ENCODE measurements around the gene EMC7.

The EMC7 gene

GRCh38 chr15:34064438-34064837 lies 37.2 kb downstream of the EMC7 start:
- Histone ChIP-seq H3K4ac (ENCODE audit: low read depth, low read length) (no peak overlapping the region), H2BK15ac (replicated peaks; ENCODE audit: low read depth) (no peak overlapping the region), H3K4me1 (ENCODE audit: control insufficient read depth, low read depth, low read length) (no peaks in the 10 kb centered on the region), H2BK120ac (ENCODE audit: low read depth, low read length) (no peak overlapping the region), H3K27me3 (ENCODE audit: insufficient read depth, low read length, poor library complexity) (no peaks in the 10 kb centered on the region), H3K9ac (ENCODE audit: low read length) (no peak overlapping the region), H3K79me1 (ENCODE audit: low read length) (no peaks in the 10 kb centered on the region), H2AK5ac (ENCODE audit: low read length) (no peak overlapping the region), H3K23ac (ENCODE audit: low read length) (no peak overlapping the region), H3K36me3 (ENCODE audit: control insufficient read depth, insufficient read depth, low read length) (no peaks in the 10 kb centered on the region), H3K56ac (ENCODE audit: low read length) (no peak overlapping the region), H4K8ac (ENCODE audit: low read depth, low read length) (no peak overlapping the region), H4K5ac (ENCODE audit: low read length) (no peak overlapping the region), H3K4me3 (ENCODE audit: low read length) (no peak overlapping the region), H3K79me2 (ENCODE audit: control insufficient read depth, insufficient read depth, low read length) (no peaks in the 10 kb centered on the region), H3K4me2 (ENCODE audit: low read length) (no peak overlapping the region), H2BK5ac (ENCODE audit: low read length) (no peak overlapping the region), H3K27ac (ENCODE audit: low read depth, low read length) (no peak overlapping the region), H3K18ac (ENCODE audit: low read length) (no peak overlapping the region)
- DNase-seq = no peak
- WGBS (ENCODE audit: extremely low coverage, insufficient coverage, low lambda C conversion rate) = no CpG with 5 or more reads among the region's 1 CpG

- Histone ChIP-seq H2BK15ac (replicated peaks; ENCODE audit: low read depth) (no peak overlapping the region), H3K23ac (ENCODE audit: low read length) (no peak overlapping the region), H2BK120ac (ENCODE audit: low read depth, low read length) (no peak overlapping the region), H3K79me2 (ENCODE audit: control insufficient read depth, insufficient read depth, low read length) (no peaks in the 10 kb centered on the region), H3K4me2 (ENCODE audit: low read length) (no peak overlapping the region), H3K36me3 (ENCODE audit: control insufficient read depth, insufficient read depth, low read length) (no peaks in the 10 kb centered on the region), H3K4me1 (ENCODE audit: control insufficient read depth, low read depth, low read length) (no peaks in the 10 kb centered on the region), H3K79me1 (ENCODE audit: low read length) (no peaks in the 10 kb centered on the region), H3K4me3 (ENCODE audit: low read length) (no peak overlapping the region), H4K8ac (ENCODE audit: low read depth, low read length) (no peak overlapping the region), H3K27me3 (ENCODE audit: insufficient read depth, low read length, poor library complexity) (no peaks in the 10 kb centered on the region), H2BK5ac (ENCODE audit: low read length) (no peak overlapping the region), H3K9ac (ENCODE audit: low read length) (no peak overlapping the region), H3K4ac (ENCODE audit: low read depth, low read length) (no peak overlapping the region), H3K56ac (ENCODE audit: low read length) (no peak overlapping the region), H3K27ac (ENCODE audit: low read depth, low read length) (no peak overlapping the region), H4K5ac (ENCODE audit: low read length) (no peak overlapping the region), H3K18ac (ENCODE audit: low read length) (no peak overlapping the region), H2AK5ac (ENCODE audit: low read length) (no peak overlapping the region)
- no CpG with 5 or more reads among the region's 3 CpGs for WGBS (ENCODE audit: extremely low coverage, insufficient coverage, low lambda C conversion rate)
- no peak for DNase-seq
Measured at GRCh38 chr15:34059946-34060345, 41.7 kb downstream of the EMC7 start.

GRCh38 chr15:34059476-34059875 lies 42.2 kb downstream of the EMC7 start:
- no peak overlapping the region for H3K4ac ChIP-seq (ENCODE audit: low read depth, low read length)
- H3K4me1 ChIP-seq (ENCODE audit: control insufficient read depth, low read depth, low read length) = no peaks in the 10 kb centered on the region
- DNase-seq = no peak
- H3K18ac ChIP-seq (ENCODE audit: low read length) = no peak overlapping the region
- H3K79me1 ChIP-seq (ENCODE audit: low read length) = no peaks in the 10 kb centered on the region
- WGBS (ENCODE audit: extremely low coverage, insufficient coverage, low lambda C conversion rate) = no CpG with 5 or more reads among the region's 2 CpGs
- no peak overlapping the region for H3K56ac ChIP-seq (ENCODE audit: low read length)
- no peak overlapping the region for H4K5ac ChIP-seq (ENCODE audit: low read length)
- no peak overlapping the region for H4K8ac ChIP-seq (ENCODE audit: low read depth, low read length)
- H3K9ac ChIP-seq (ENCODE audit: low read length) = no peak overlapping the region
- H3K79me2 ChIP-seq (ENCODE audit: control insufficient read depth, insufficient read depth, low read length) = no peaks in the 10 kb centered on the region
- no peaks in the 10 kb centered on the region for H3K27me3 ChIP-seq (ENCODE audit: insufficient read depth, low read length, poor library complexity)
- no peak overlapping the region for H2BK5ac ChIP-seq (ENCODE audit: low read length)
- no peaks in the 10 kb centered on the region for H3K36me3 ChIP-seq (ENCODE audit: control insufficient read depth, insufficient read depth, low read length)
- H2BK15ac ChIP-seq (replicated peaks; ENCODE audit: low read depth) = no peak overlapping the region
- H3K4me2 ChIP-seq (ENCODE audit: low read length) = no peak overlapping the region
- H3K27ac ChIP-seq (ENCODE audit: low read depth, low read length) = no peak overlapping the region
- H2BK120ac ChIP-seq (ENCODE audit: low read depth, low read length) = no peak overlapping the region
- H3K23ac ChIP-seq (ENCODE audit: low read length) = no peak overlapping the region
- H2AK5ac ChIP-seq (ENCODE audit: low read length) = no peak overlapping the region
- H3K4me3 ChIP-seq (ENCODE audit: low read length) = no peak overlapping the region

- no peak overlapping the region for H3K18ac ChIP-seq (ENCODE audit: low read length)
- no peaks in the 10 kb centered on the region for H3K79me1 ChIP-seq (ENCODE audit: low read length)
- H2AK5ac ChIP-seq (ENCODE audit: low read length) = no peak overlapping the region
- no peaks in the 10 kb centered on the region for H3K27me3 ChIP-seq (ENCODE audit: insufficient read depth, low read length, poor library complexity)
- WGBS (ENCODE audit: extremely low coverage, insufficient coverage, low lambda C conversion rate) = no CpG with 5 or more reads among the region's 5 CpGs
- H2BK15ac ChIP-seq (replicated peaks; ENCODE audit: low read depth) = no peak overlapping the region
- H4K8ac ChIP-seq (ENCODE audit: low read depth, low read length) = no peak overlapping the region
- no peak overlapping the region for H3K56ac ChIP-seq (ENCODE audit: low read length)
- no peak overlapping the region for H3K23ac ChIP-seq (ENCODE audit: low read length)
- H3K4ac ChIP-seq (ENCODE audit: low read depth, low read length) = no peak overlapping the region
- no peak overlapping the region for H3K4me2 ChIP-seq (ENCODE audit: low read length)
- no peak overlapping the region for H3K4me3 ChIP-seq (ENCODE audit: low read length)
- H2BK120ac ChIP-seq (ENCODE audit: low read depth, low read length) = no peak overlapping the region
- no peak overlapping the region for H2BK5ac ChIP-seq (ENCODE audit: low read length)
- H4K5ac ChIP-seq (ENCODE audit: low read length) = no peak overlapping the region
- no peaks in the 10 kb centered on the region for H3K36me3 ChIP-seq (ENCODE audit: control insufficient read depth, insufficient read depth, low read length)
- DNase-seq = no peak
- no peak overlapping the region for H3K27ac ChIP-seq (ENCODE audit: low read depth, low read length)
- H3K4me1 ChIP-seq (ENCODE audit: control insufficient read depth, low read depth, low read length) = no peaks in the 10 kb centered on the region
- H3K9ac ChIP-seq (ENCODE audit: low read length) = no peak overlapping the region
- H3K79me2 ChIP-seq (ENCODE audit: control insufficient read depth, insufficient read depth, low read length) = no peaks in the 10 kb centered on the region
Measured at GRCh38 chr15:34056911-34057310, 44.8 kb downstream of the EMC7 start.

- H3K4me2 ChIP-seq (ENCODE audit: low read length) = no peak overlapping the region
- H3K27ac ChIP-seq (ENCODE audit: low read depth, low read length) = no peak overlapping the region
- H4K5ac ChIP-seq (ENCODE audit: low read length) = no peak overlapping the region
- no peak overlapping the region for H2BK120ac ChIP-seq (ENCODE audit: low read depth, low read length)
- H3K18ac ChIP-seq (ENCODE audit: low read length) = no peak overlapping the region
- no peak overlapping the region for H3K56ac ChIP-seq (ENCODE audit: low read length)
- H3K79me1 ChIP-seq (ENCODE audit: low read length) = no peaks in the 10 kb centered on the region
- no peak overlapping the region for H2BK15ac ChIP-seq (replicated peaks; ENCODE audit: low read depth)
- H2AK5ac ChIP-seq (ENCODE audit: low read length) = no peak overlapping the region
- no peaks in the 10 kb centered on the region for H3K36me3 ChIP-seq (ENCODE audit: control insufficient read depth, insufficient read depth, low read length)
- H2BK5ac ChIP-seq (ENCODE audit: low read length) = no peak overlapping the region
- H3K9ac ChIP-seq (ENCODE audit: low read length) = no peak overlapping the region
- H3K27me3 ChIP-seq (ENCODE audit: insufficient read depth, low read length, poor library complexity) = no peaks in the 10 kb centered on the region
- peak; percentile 30 for DNase-seq
- H3K79me2 ChIP-seq (ENCODE audit: control insufficient read depth, insufficient read depth, low read length) = no peaks in the 10 kb centered on the region
- no peak overlapping the region for H3K23ac ChIP-seq (ENCODE audit: low read length)
- no peak overlapping the region for H3K4ac ChIP-seq (ENCODE audit: low read depth, low read length)
- no peak overlapping the region for H4K8ac ChIP-seq (ENCODE audit: low read depth, low read length)
- no CpG with 5 or more reads among the region's 3 CpGs for WGBS (ENCODE audit: extremely low coverage, insufficient coverage, low lambda C conversion rate)
- H3K4me1 ChIP-seq (ENCODE audit: control insufficient read depth, low read depth, low read length) = no peaks in the 10 kb centered on the region
- H3K4me3 ChIP-seq (ENCODE audit: low read length) = no peak overlapping the region
Measured at GRCh38 chr15:34055868-34056595, 45.6 kb downstream of the EMC7 start.

Measured in mesendoderm (in vitro differentiated cells).